Ramos (cell line): ENCODE results near the gene MX2.
"Not testable (repeated sequence)": the region's sequence is repeated elsewhere in the genome, so short reads cannot be mapped to it uniquely, and the experiment has no call there.

Source experiments
- in situ Hi-C: fragments of 300-500 bp; cut with MboI; formaldehyde crosslinking; loops from one replicate; pipeline ENCODE4 v1.14.3; 2022; ENCODE audit warnings: low sequenced_read_pairs; ENCODE audit not compliant: unreplicated experiment

The MX2 gene, protein sequence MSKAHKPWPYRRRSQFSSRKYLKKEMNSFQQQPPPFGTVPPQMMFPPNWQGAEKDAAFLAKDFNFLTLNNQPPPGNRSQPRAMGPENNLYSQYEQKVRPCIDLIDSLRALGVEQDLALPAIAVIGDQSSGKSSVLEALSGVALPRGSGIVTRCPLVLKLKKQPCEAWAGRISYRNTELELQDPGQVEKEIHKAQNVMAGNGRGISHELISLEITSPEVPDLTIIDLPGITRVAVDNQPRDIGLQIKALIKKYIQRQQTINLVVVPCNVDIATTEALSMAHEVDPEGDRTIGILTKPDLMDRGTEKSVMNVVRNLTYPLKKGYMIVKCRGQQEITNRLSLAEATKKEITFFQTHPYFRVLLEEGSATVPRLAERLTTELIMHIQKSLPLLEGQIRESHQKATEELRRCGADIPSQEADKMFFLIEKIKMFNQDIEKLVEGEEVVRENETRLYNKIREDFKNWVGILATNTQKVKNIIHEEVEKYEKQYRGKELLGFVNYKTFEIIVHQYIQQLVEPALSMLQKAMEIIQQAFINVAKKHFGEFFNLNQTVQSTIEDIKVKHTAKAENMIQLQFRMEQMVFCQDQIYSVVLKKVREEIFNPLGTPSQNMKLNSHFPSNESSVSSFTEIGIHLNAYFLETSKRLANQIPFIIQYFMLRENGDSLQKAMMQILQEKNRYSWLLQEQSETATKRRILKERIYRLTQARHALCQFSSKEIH

DNA sequence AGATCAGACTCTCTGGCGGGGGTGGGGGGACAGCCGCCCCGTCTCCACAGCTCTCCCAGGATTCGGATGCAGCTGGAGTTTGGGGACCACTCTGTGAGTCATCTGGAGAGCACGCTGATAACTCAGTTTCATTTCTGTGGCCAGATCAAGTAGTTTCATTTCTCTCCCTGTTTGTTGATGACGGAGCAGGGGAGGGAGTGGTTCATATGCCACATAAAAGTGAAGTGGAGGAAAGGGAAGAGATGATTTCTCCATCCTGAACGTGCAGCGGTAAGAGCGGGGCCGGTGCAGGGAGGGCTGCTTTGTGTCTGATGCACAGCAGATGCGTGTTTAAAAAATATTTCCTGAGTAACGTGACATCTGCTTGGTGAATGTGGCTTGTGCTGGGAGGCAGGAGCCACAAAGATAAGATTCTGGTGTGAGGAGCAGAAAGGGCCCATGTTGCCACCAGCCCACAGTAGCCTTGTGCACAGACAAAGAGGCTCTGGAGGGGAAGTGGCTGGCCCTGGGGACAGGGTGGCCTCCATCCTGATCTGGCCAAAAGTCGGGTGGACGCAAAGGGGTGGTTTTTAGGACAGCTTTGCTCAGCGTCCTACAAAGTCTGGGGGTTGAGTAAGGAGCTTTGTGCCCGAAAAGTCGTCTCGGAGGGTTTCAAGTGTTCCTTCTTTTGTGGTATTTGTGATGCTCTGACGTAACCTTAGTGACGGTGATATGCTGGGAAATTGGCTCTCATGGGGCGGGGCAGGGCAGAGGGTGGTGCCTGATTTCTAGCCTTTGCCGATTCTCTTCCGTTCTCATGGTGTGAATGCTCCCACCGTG, at the start of gene MX2:
Gene MX2 (plus strand): TSS at position 242 of the 819 bp plus-strand sequence. CDS start 14,880 bp downstream, outside the sequence.
- in situ Hi-C loops, result no loop called here

GRCh38 chr21:41313285-41314164, 48.3 kb upstream of the MX2 start:
- in situ Hi-C loops, result not testable (repeated sequence)

- in situ Hi-C loops, result no loop called here
These were observed 46.1 kb upstream of the MX2 start for GRCh38 chr21:41315726-41316125.

GRCh38 chr21:41316200-41317062, 45.4 kb upstream of the MX2 start, which contains the start of gene FAM3B:
TSS of gene FAM3B (plus strand) at chr21:41316801. CDS start at chr21:41316880, 79 bp downstream.
- in situ Hi-C loops, result no loop called here

DNA sequence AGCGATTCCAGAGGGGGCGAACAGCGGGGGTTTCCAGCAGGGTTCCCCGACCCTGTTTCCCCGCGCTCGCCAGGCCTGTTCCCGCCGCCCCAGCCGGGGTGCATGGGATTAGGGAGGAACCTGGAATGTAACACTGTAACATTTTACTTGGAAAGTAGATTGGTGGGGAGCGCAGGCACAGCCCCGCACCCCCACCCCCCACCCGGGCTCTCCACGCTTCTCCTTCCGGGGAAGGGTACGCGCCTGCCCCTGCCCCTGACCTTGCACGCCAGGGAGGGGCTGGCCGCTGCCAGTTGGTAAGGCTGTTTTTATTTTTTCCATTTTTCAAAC, 44.8 kb upstream of the MX2 start:
- in situ Hi-C loops, result no loop called here

- in situ Hi-C loops, result no loop called here
These were observed 44.4 kb upstream of the MX2 start for GRCh38 chr21:41317458-41317857.

DNA sequence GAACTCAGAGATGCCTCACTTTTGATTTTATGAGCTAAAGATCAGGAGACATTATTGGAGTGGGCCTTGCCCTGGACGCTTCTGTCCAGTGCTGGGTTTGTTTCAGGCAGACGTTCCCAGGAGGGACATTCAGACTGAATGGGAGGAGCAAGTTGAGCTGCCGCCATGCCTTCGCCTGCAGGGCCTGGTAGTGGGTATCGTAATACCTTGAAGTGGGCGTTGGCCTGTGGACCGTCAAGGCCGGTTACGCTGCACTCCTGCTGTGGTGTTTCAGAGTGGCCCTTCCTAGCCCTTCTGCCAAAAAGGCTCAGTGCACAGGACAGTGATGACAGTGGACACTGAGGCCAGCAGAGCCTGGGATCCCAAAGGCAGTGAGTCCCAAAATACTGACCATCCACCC, 43.6 kb upstream of the MX2 start:
- in situ Hi-C loops, result no loop called here

GRCh38 chr21:41319273-41319672, 42.6 kb upstream of the MX2 start:
- in situ Hi-C loops, result no loop called here

DNA sequence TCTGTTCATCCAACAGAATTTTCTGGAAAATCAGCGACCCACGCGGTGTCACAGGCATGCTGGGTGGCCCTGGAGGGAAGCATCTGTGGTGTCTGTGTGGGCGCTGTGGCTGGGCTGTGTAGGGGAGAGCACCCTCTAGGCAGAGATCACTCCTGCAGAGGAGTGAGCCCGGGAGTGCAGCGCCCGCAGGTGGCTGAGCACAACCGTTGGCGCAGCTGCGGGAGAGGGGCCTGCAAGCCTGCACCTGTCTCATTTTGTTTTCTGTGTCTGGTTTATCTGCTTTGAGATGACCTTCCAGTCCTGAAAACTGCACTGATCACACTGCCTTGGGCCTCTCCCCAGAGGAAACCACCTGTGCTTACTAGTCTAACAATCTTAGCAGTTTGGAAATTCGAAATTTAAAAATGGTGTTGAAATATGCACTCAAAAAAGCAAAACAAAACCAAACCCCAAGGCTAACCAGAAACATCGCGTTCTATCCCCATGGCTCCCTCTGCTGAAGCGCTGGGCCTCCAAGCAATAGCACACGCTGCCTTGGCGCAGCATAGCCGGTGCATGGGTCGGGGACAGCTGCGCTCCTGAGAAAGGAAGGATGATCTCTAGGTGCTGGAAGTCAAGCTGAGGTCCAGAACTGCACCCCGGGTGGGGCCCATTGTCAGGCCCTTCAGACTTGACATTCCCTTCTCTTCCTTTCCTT, 40.5 kb upstream of the MX2 start:
- in situ Hi-C loops, result no loop called here

DNA sequence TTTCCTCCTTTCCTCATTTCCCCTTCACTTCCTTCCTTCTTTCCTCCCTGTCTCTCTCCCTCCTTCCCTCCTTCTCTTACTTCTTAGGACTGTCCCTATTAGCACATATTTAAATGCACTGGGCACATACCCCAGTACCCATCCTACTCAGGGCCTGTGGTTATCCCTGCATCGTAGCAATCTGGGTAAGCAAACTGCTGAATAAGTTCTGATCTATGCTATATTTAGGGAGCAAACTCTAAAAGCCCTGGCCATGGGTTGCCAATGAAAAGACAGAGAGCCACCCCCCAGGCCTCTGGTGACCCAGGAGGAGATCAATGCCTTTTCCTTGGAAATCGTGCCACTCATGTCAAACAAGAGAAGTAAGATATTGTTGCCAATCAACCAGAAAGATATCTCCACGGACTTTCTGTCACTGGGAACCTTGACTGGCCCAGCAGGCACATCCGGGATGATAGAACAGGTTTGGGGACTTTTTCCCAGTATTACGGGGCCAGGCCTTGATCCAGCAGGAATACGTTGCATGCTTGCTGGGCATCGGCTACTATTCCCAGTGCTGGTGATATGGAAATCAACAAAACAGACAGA, 39.8 kb upstream of the MX2 start:
- in situ Hi-C loops, result no loop called here

GRCh38 chr21:41322496-41323382, 39.1 kb upstream of the MX2 start:
- in situ Hi-C loops, result no loop called here

- in situ Hi-C loops, result no loop called here
These were observed 36.5 kb upstream of the MX2 start for GRCh38 chr21:41325138-41325912.

GRCh38 chr21:41326414-41327080, 35.3 kb upstream of the MX2 start:
- in situ Hi-C loops, result no loop called here

- in situ Hi-C loops, result no loop called here
These were observed 34.1 kb upstream of the MX2 start for GRCh38 chr21:41327753-41328152.

GRCh38 chr21:41328660-41329607, 32.9 kb upstream of the MX2 start:
- in situ Hi-C loops, result no loop called here
